ENCODE results near the gene ALDH1A3.

ALDH1A3 gene

GRCh38 chr15:100926971-100927756 is 47.5 kb downstream of the ALDH1A3 start:
- DNase-seq = no peak

GRCh38 chr15:100928632-100929280 is 49.1 kb downstream of the ALDH1A3 start:
- no peak for DNase-seq

GRCh38 chr15:100929641-100930042 is 50.0 kb downstream of the ALDH1A3 start:
- DNase-seq = no peak

- DNase-seq = no peak
Measured at GRCh38 chr15:100930306-100930848, 50.7 kb downstream of the ALDH1A3 start.

GRCh38 chr15:100931143-100931890 is 51.7 kb downstream of the ALDH1A3 start:
- DNase-seq = no peak

- DNase-seq = no peak
Measured at GRCh38 chr15:100932676-100933348, 53.2 kb downstream of the ALDH1A3 start.

- no peak for DNase-seq
Measured at GRCh38 chr15:100934166-100934565, 54.5 kb downstream of the ALDH1A3 start.

- no peak for DNase-seq
Measured at GRCh38 chr15:100934726-100935125, 55.1 kb downstream of the ALDH1A3 start.

GRCh38 chr15:100937171-100937570 is 57.5 kb downstream of the ALDH1A3 start:
- DNase-seq = no peak

GRCh38 chr15:100939791-100940190 is 60.2 kb downstream of the ALDH1A3 start:
- DNase-seq = no peak

GRCh38 chr15:100940767-100941379 is 61.2 kb downstream of the ALDH1A3 start:
- DNase-seq = no peak

GRCh38 chr15:100941536-100941935 is 61.9 kb downstream of the ALDH1A3 start:
- DNase-seq = no peak

GRCh38 chr15:100942656-100943425 is 63.2 kb downstream of the ALDH1A3 start:
- no peak for DNase-seq

GRCh38 chr15:100944244-100944895 is 64.7 kb downstream of the ALDH1A3 start:
- no peak for DNase-seq

GRCh38 chr15:100944986-100945385 is 65.4 kb downstream of the ALDH1A3 start:
- peak; percentile 65 for DNase-seq

- DNase-seq = no peak
Measured at GRCh38 chr15:100947760-100948429, 68.3 kb downstream of the ALDH1A3 start.

GRCh38 chr15:100948430-100948762 is 68.8 kb downstream of the ALDH1A3 start:
- no peak for DNase-seq

GRCh38 chr15:100949691-100950090 is 70.1 kb downstream of the ALDH1A3 start:
- no peak for DNase-seq

- no peak for DNase-seq
Measured at GRCh38 chr15:100951965-100952364, 72.3 kb downstream of the ALDH1A3 start.

GRCh38 chr15:100952566-100952965 is 72.9 kb downstream of the ALDH1A3 start:
- DNase-seq = no peak

All from fibroblast of upper back skin (primary cell).